GM12878 (cell line): ENCODE results near the gene TMEM53. TPM values are rescaled to one million over a fixed set of nuclear protein-coding genes. Genes with fewer than 3 reads are reported as not detected.
A peak's percentile ranks its signal among the peaks of the same experiment; 100 is the strongest.

Source experiments
- CHD2 ChIP-seq: IDR thresholded peaks from 2 replicates; pipeline ENCODE4 v1.6.1; 2011; ENCODE audit warnings: low read depth, low read length, improper control_type of control experiment, borderline replicate concordance
- HCFC1 ChIP-seq: fragments of 150-350 bp; IDR thresholded peaks from 2 replicates; pipeline ENCODE4 v1.6.1; 2014; ENCODE audit warnings: low read length
- MEF2B ChIP-seq: fragments of 450-650 bp; IDR thresholded peaks from 2 replicates; pipeline ENCODE4 v1.6.1; 2018; ENCODE audit warnings: mild to moderate bottlenecking, moderate library complexity; ENCODE audit not compliant: partially characterized antibody, poor library complexity, severe bottlenecking
- NFXL1 ChIP-seq: fragments of 450-650 bp; IDR thresholded peaks from 2 replicates; pipeline ENCODE4 v1.6.1; 2017; ENCODE audit warnings: antibody characterized with exemption, mild to moderate bottlenecking, borderline replicate concordance
- NFYB ChIP-seq: IDR thresholded peaks from 2 replicates; pipeline ENCODE4 v1.6.1; 2011; ENCODE audit warnings: low read depth, mild to moderate bottlenecking, low read length, improper control_type of control experiment, moderate library complexity; ENCODE audit not compliant: insufficient read depth
- NR2F1 ChIP-seq: fragments of 450-650 bp; conservative IDR thresholded peaks from 2 replicates; pipeline ENCODE4 v1.6.1; 2017; ENCODE audit warnings: mild to moderate bottlenecking
- POLR2A ChIP-seq: IDR thresholded peaks from 2 replicates; pipeline ENCODE4 v1.6.1; 2011; ENCODE audit warnings: low read depth, mild to moderate bottlenecking, low read length
- RFX5 ChIP-seq: IDR thresholded peaks from 2 replicates; pipeline ENCODE4 v1.6.1; 2011; ENCODE audit warnings: low read depth, low read length, improper control_type of control experiment
- RUNX3 ChIP-seq: IDR thresholded peaks from 2 replicates; pipeline ENCODE4 v1.6.1; 2012; ENCODE audit warnings: low read length, inconsistent platforms
- SIX5 ChIP-seq: IDR thresholded peaks from 2 replicates; pipeline ENCODE4 v1.6.1; 2011; ENCODE audit warnings: mild to moderate bottlenecking, low read depth, low read length, moderate library complexity; ENCODE audit not compliant: severe bottlenecking
- SPI1 ChIP-seq: IDR thresholded peaks from 2 replicates; pipeline ENCODE4 v1.6.1; 2011; ENCODE audit warnings: low read depth, mild to moderate bottlenecking, low read length, moderate library complexity, borderline replicate concordance; ENCODE audit not compliant: insufficient read depth
- polyA plus RNA-seq, 11 experiments: library from polyadenylated mRNA; depleted of rRNA in 4 of 11; unstranded in 6 of 11; stranded (reverse) in 5 of 11; fragments of >200 nt; fragmentation: Nextera tagmentation in 4 of 11; fragmentation: Illumina TruSeq in 1 of 11; extraction: Ambion mirVana in 4 of 11; extraction: Trizol in 1 of 11; gene quantifications; 1 replicate in 1 of 11; 2 replicates in 10 of 11; pipeline versions ENCODE4 v1.2.1 to v1.2.3, GENCODE V29; 2011 to 2016; ENCODE audit warnings: inconsistent platforms in 2 of 11, missing spikeins in 2 of 11, low read depth in 1 of 11
- total RNA-seq, 4 experiments: library from RNA; depleted of rRNA in 3 of 4; stranded (reverse); fragments of >200 nt in 3 of 4; fragmentation: Illumina TruSeq in 1 of 4; extraction: Trizol in 1 of 4; gene quantifications; 2 replicates each; pipeline versions ENCODE4 v1.2.1 to v1.2.3, GENCODE V29; 2013 to 2021
- TF ChIP-seq, protein P1 (sequence below): fragments of 450-650 bp; IDR thresholded peaks from 2 replicates; pipeline ENCODE4 v1.6.1; 2017; ENCODE audit warnings: mild to moderate bottlenecking, low read depth, inconsistent platforms; ENCODE audit not compliant: poor library complexity, severe bottlenecking
- TF ChIP-seq, protein P2 (sequence below): fragments of 450-650 bp; formaldehyde crosslinking; IDR thresholded peaks from 2 replicates; pipeline ENCODE4 v1.5.0; 2022; ENCODE audit warnings: mild to moderate bottlenecking, missing genetic modification characterization
- TF ChIP-seq, protein P3 (sequence below): IDR thresholded peaks from 2 replicates; pipeline ENCODE4 v1.6.1; 2012; ENCODE audit warnings: low read depth, low read length, improper control_type of control experiment
- TF ChIP-seq, protein P4 (sequence below): fragments of 450-650 bp; IDR thresholded peaks from 2 replicates; pipeline ENCODE4 v1.6.1; 2014; ENCODE audit warnings: mild to moderate bottlenecking

TMEM53 gene
- total and polyA plus RNA-seq, 10 of the 15 experiments (the other 5 are each of a cell fraction or from before 2014, with no cell fraction given): 3.1 to 23.9 (median 11.1) TPM

DNA sequence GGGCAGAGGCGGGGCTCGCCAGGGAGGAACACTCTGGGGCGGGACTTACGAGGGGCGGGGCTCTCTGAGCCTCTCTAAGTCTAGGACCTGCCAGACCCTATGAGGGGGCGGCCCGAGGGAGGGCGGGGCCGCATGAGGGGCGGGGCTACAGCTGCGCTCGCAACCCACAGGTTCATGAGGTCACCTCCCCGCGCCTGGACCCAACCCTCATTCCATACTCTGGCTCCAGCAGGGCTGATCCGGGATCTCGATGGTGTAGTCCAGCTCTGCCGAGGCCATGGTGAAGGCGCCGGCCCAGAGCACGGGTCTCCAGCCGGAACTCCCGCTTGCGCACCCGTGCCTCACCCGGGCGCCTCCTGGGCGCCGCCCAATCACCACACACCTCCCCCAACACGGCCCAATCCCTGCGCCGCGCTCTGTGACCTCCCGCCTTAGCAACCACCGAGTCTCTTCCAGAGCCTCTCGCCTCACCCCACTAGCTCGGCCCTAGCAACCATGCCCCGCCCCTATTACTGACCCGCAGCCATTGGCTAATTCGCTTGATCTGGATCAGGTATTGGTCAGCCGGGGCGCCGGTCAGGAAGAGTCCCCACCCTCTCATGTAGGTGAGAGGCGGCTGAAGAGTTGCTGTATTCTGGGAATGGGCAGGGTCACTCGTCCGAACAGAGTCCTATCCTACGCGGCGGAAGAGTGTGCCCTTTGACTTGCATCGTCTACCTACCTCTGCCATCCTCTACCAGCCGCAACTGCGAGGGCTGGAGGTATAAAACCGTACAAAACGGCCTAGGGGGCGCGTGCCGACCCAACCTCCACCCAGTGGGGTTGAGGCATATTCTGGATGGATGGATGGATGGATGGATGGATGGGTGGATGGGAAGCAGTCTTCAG lies at the start of gene TMEM53, which contains the start of gene ARMH1 (continued):
- TF ChIP-seq NFXL1: no peak
- TF ChIP-seq, protein P1, sequence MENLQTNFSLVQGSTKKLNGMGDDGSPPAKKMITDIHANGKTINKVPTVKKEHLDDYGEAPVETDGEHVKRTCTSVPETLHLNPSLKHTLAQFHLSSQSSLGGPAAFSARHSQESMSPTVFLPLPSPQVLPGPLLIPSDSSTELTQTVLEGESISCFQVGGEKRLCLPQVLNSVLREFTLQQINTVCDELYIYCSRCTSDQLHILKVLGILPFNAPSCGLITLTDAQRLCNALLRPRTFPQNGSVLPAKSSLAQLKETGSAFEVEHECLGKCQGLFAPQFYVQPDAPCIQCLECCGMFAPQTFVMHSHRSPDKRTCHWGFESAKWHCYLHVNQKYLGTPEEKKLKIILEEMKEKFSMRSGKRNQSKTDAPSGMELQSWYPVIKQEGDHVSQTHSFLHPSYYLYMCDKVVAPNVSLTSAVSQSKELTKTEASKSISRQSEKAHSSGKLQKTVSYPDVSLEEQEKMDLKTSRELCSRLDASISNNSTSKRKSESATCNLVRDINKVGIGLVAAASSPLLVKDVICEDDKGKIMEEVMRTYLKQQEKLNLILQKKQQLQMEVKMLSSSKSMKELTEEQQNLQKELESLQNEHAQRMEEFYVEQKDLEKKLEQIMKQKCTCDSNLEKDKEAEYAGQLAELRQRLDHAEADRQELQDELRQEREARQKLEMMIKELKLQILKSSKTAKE: no peak
- TF ChIP-seq, protein P2, sequence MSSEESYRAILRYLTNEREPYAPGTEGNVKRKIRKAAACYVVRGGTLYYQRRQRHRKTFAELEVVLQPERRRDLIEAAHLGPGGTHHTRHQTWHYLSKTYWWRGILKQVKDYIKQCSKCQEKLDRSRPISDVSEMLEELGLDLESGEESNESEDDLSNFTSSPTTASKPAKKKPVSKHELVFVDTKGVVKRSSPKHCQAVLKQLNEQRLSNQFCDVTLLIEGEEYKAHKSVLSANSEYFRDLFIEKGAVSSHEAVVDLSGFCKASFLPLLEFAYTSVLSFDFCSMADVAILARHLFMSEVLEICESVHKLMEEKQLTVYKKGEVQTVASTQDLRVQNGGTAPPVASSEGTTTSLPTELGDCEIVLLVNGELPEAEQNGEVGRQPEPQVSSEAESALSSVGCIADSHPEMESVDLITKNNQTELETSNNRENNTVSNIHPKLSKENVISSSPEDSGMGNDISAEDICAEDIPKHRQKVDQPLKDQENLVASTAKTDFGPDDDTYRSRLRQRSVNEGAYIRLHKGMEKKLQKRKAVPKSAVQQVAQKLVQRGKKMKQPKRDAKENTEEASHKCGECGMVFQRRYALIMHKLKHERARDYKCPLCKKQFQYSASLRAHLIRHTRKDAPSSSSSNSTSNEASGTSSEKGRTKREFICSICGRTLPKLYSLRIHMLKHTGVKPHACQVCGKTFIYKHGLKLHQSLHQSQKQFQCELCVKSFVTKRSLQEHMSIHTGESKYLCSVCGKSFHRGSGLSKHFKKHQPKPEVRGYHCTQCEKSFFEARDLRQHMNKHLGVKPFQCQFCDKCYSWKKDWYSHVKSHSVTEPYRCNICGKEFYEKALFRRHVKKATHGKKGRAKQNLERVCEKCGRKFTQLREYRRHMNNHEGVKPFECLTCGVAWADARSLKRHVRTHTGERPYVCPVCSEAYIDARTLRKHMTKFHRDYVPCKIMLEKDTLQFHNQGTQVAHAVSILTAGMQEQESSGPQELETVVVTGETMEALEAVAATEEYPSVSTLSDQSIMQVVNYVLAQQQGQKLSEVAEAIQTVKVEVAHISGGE (CRISPR knock-in tag): no peak
- no peak for TF ChIP-seq SIX5
- TF ChIP-seq CHD2: peak; percentile 96
- TF ChIP-seq RFX5: peak; percentile 92
- peak; percentile 27 for TF ChIP-seq MEF2B
- peak; percentile 94 for TF ChIP-seq NFYB
- peak; percentile 97 for TF ChIP-seq NR2F1
- peak; percentile 84 for TF ChIP-seq POLR2A
- TF ChIP-seq RUNX3: peak; percentile 7; the same call in 1 of the 2 replicates
- TF ChIP-seq, protein P3, sequence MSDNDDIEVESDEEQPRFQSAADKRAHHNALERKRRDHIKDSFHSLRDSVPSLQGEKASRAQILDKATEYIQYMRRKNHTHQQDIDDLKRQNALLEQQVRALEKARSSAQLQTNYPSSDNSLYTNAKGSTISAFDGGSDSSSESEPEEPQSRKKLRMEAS: peak; percentile 49
- TF ChIP-seq, protein P4, sequence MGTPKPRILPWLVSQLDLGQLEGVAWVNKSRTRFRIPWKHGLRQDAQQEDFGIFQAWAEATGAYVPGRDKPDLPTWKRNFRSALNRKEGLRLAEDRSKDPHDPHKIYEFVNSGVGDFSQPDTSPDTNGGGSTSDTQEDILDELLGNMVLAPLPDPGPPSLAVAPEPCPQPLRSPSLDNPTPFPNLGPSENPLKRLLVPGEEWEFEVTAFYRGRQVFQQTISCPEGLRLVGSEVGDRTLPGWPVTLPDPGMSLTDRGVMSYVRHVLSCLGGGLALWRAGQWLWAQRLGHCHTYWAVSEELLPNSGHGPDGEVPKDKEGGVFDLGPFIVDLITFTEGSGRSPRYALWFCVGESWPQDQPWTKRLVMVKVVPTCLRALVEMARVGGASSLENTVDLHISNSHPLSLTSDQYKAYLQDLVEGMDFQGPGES: peak; percentile 92
- TF ChIP-seq SPI1: peak; percentile 29; the same call in 1 of the 2 replicates
- TF ChIP-seq HCFC1: peak; percentile 36; the same call in 1 of the 2 replicates
